Astrocyte (in vitro differentiated cells and primary cell): ENCODE results near the gene DLK1. TPM values are rescaled to one million over a fixed set of nuclear protein-coding genes. Genes with fewer than 3 reads are reported as not detected.

ENCODE experiments used
- DNase-seq: peaks from one replicate; pipeline ENCODE4 v3.0.0-alpha.2; 2010; ENCODE audit warnings: low read depth
- FAIRE-seq: peaks from 2 replicates; lab custom pipeline; 2011; peaks lifted over from hg19 to GRCh38; lab: Jason Lieb, UNC
- H2AFZ ChIP-seq: 2 replicates; pipeline ENCODE4 v1.6.0; 2012; ENCODE audit warnings: low read depth, low read length, inconsistent platforms
- H3K27ac ChIP-seq: 2 replicates; pipeline ENCODE4 v1.5.1; 2011; ENCODE audit warnings: low read depth, low read length, inconsistent platforms
- H3K27me3 ChIP-seq: 2 replicates; pipeline ENCODE4 v1.6.0; 2011; ENCODE audit warnings: low read length, inconsistent platforms; ENCODE audit not compliant: insufficient read depth
- H3K36me3 ChIP-seq: 2 replicates; pipeline ENCODE4 v1.5.1; 2011; ENCODE audit warnings: low read length, inconsistent platforms; ENCODE audit not compliant: insufficient read depth
- H3K4me1 ChIP-seq: 2 replicates; pipeline ENCODE4 v1.5.1; 2011; ENCODE audit warnings: low read length, inconsistent platforms; ENCODE audit not compliant: insufficient read depth
- H3K4me2 ChIP-seq: 2 replicates; pipeline ENCODE4 v1.6.0; 2012; ENCODE audit warnings: low read length, inconsistent platforms
- H3K4me3 ChIP-seq: 2 replicates; pipeline ENCODE4 v1.5.1; 2011; ENCODE audit warnings: low read depth, mild to moderate bottlenecking, low read length, inconsistent platforms; ENCODE audit not compliant: insufficient read depth
- H3K79me2 ChIP-seq: 2 replicates; pipeline ENCODE4 v1.6.0; 2012; ENCODE audit warnings: mild to moderate bottlenecking, low read length, inconsistent platforms; ENCODE audit not compliant: insufficient read depth
- H3K9ac ChIP-seq: 2 replicates; pipeline ENCODE4 v1.6.0; 2012; ENCODE audit warnings: mild to moderate bottlenecking, low read length, inconsistent platforms
- H3K9me3 ChIP-seq: 2 replicates; pipeline ENCODE4 v1.5.1; 2012; ENCODE audit warnings: low read depth, mild to moderate bottlenecking, low read length, inconsistent platforms; ENCODE audit not compliant: insufficient read depth
- H4K20me1 ChIP-seq: 2 replicates; pipeline ENCODE4 v1.6.0; 2012; ENCODE audit warnings: low read length, inconsistent platforms; ENCODE audit not compliant: insufficient read depth
- H3K27ac Mint-ChIP-seq: one replicate; pipeline ENCODE4 v1.8.0; 2021; ENCODE audit warnings: mild to moderate bottlenecking, mixed read lengths; ENCODE audit not compliant: unreplicated experiment
- H3K27me3 Mint-ChIP-seq: one replicate; pipeline ENCODE4 v1.8.0; 2021; ENCODE audit warnings: low read depth, mixed read lengths; ENCODE audit not compliant: unreplicated experiment
- H3K36me3 Mint-ChIP-seq: one replicate; pipeline ENCODE4 v1.8.0; 2021; ENCODE audit warnings: low read depth, mixed read lengths; ENCODE audit not compliant: unreplicated experiment
- H3K4me1 Mint-ChIP-seq: one replicate; pipeline ENCODE4 v1.8.0; 2021; ENCODE audit warnings: low read depth, mixed read lengths; ENCODE audit not compliant: unreplicated experiment
- H3K4me3 Mint-ChIP-seq: one replicate; pipeline ENCODE4 v1.8.0; 2021; ENCODE audit warnings: mild to moderate bottlenecking, moderate library complexity, mixed read lengths; ENCODE audit not compliant: unreplicated experiment
- H3K9me3 Mint-ChIP-seq: one replicate; pipeline ENCODE4 v1.8.0; 2021; ENCODE audit warnings: mild to moderate bottlenecking, mixed read lengths; ENCODE audit not compliant: unreplicated experiment
- EZH2 ChIP-seq: IDR thresholded peaks from 2 replicates; pipeline ENCODE4 v1.6.1; 2012; ENCODE audit warnings: mild to moderate bottlenecking, low read length, inconsistent platforms; ENCODE audit not compliant: insufficient read depth
- total RNA-seq: library from RNA; stranded (reverse); gene quantifications from 2 replicates; pipeline ENCODE4 v1.2.1, GENCODE V29; 2021
- TF ChIP-seq, protein P1 (sequence below): IDR thresholded peaks from 2 replicates; pipeline ENCODE4 v1.5.1; 2011; ENCODE audit warnings: low read depth, mild to moderate bottlenecking, inconsistent platforms, low read length, moderate library complexity; ENCODE audit not compliant: insufficient read depth

DLK1 gene
- total RNA-seq, 1 donor from 2014 or later, result 2.7 TPM

DNA sequence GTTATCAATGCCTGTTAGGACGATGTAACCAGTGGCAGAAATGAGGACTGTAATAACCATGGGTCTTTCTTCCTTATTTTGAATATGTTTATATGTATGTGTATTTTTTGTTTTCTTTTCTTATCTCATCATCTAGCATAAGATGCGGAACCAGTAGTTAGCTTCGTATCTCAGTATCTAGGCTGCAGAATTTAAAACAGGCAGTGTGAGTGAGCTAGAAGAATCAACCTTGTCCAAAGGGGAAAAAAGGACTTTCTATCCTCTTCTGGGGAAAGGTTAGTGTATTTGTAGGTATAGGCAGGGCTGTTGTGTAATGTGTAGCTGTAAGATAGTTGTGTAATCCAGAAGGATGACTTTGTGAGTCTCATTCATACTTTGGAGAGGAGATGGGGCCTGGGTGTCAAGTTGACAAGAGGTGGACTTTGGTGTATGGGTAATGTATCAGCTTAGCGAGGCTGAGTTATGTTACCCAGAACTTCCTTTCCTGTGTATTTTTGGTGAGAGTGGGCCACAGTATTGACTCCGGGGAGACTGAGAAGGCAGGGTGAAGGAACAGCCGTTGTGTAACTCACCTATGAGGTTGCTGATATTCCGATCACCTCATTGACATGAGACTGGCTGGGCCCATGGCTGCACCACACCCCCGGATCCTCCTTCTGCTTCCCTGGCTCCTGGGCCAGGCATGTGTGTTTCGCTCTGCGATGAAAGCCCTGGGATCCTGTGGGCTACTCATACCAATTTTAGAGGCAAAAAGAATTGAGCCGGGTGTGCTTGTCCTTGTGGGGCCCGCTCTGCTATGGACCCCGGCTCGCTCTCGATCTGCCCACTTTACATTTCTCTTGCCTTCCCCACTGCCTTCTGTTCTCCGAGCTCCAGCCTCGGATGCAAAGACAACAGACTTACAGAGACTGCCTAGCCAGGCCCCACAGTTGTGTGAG, 24.3 kb downstream of the DLK1 start:
- no peak overlapping the region for H3K4me3 ChIP-seq
- Mint-ChIP-seq H3K4me1 (no peaks in the 10 kb centered on the region), H3K9me3 (no peaks in the 10 kb centered on the region), H3K27ac (peak overlapping the region; percentile 63), H3K4me3 (no peak overlapping the region), H3K36me3 (no peaks in the 10 kb centered on the region), H3K27me3 (peaks cover 9% of the 10 kb centered on the region)
- H3K79me2 ChIP-seq, result no peaks in the 10 kb centered on the region
- DNase-seq (no peak), FAIRE-seq (no peak)
- no peaks in the 10 kb centered on the region for H4K20me1 ChIP-seq
- no peaks in the 10 kb centered on the region for H3K36me3 ChIP-seq
- H3K27ac ChIP-seq, result no peak overlapping the region
- H3K4me1 ChIP-seq, result peaks cover 6% of the 10 kb centered on the region
- H2AFZ ChIP-seq, result no peak overlapping the region
- H3K9ac ChIP-seq, result no peak overlapping the region
- H3K9me3 ChIP-seq, result no peaks in the 10 kb centered on the region
- no peaks in the 10 kb centered on the region for H3K27me3 ChIP-seq
- no peak overlapping the region for H3K4me2 ChIP-seq
- TF ChIP-seq EZH2, result no peak
- TF ChIP-seq, protein P1, sequence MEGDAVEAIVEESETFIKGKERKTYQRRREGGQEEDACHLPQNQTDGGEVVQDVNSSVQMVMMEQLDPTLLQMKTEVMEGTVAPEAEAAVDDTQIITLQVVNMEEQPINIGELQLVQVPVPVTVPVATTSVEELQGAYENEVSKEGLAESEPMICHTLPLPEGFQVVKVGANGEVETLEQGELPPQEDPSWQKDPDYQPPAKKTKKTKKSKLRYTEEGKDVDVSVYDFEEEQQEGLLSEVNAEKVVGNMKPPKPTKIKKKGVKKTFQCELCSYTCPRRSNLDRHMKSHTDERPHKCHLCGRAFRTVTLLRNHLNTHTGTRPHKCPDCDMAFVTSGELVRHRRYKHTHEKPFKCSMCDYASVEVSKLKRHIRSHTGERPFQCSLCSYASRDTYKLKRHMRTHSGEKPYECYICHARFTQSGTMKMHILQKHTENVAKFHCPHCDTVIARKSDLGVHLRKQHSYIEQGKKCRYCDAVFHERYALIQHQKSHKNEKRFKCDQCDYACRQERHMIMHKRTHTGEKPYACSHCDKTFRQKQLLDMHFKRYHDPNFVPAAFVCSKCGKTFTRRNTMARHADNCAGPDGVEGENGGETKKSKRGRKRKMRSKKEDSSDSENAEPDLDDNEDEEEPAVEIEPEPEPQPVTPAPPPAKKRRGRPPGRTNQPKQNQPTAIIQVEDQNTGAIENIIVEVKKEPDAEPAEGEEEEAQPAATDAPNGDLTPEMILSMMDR, result no peak

DNA sequence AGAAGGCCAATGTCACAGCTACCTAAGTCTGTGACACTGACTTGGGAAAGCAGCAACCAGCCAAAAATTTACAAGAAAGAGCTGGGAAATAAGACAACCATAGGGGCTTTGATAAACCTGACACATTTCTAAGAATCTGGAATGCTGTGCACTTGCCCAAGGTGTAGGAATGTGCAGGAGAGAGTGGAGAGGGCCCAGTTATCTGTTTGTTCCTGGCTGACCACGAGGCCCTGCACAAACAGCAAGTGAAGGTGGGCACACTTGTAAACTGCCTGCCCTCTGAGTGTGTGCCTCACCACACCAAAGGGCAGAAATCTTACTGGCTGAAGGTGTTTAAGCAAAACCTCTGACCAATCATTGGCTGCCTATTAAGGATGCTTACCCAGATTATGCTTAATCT, 27.3 kb downstream of the DLK1 start:
- TF ChIP-seq, protein P1, result no peak
- TF ChIP-seq EZH2, result no peak

DNA sequence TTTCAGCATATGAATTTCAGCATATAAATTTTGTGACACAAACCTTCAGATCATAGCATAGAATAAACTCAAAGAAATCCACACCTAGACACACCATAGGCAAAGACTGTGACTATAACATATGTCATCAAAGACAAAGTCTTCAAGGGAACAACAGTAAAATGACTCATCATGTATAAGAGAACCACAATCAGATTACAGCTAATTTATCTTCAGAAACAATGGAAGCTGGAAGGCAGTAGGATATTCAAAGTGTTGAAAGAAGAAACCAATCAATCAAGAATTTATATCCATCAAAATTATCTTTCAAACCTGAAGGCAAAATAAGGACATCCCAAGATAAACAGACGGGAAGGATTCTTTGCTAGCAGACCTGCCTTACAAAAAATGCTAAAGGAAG, 29.0 kb downstream of the DLK1 start:
- H3K27ac Mint-ChIP-seq, result no peak overlapping the region

More for the DNA sequence above, 27.3 kb downstream of the DLK1 start:
- no peaks in the 10 kb centered on the region for H3K36me3 ChIP-seq
- H3K9me3 ChIP-seq, result no peaks in the 10 kb centered on the region
- no peaks in the 10 kb centered on the region for H3K4me1 ChIP-seq
- FAIRE-seq (no peak), DNase-seq (no peak)
- H4K20me1 ChIP-seq, result no peaks in the 10 kb centered on the region
- Mint-ChIP-seq H3K9me3 (no peaks in the 10 kb centered on the region), H3K27ac (no peak overlapping the region), H3K27me3 (peaks cover 9% of the 10 kb centered on the region), H3K4me1 (no peaks in the 10 kb centered on the region), H3K4me3 (no peak overlapping the region), H3K36me3 (no peaks in the 10 kb centered on the region)
- H3K9ac ChIP-seq, result no peak overlapping the region
- H3K4me3 ChIP-seq, result no peak overlapping the region
- H3K27me3 ChIP-seq, result no peaks in the 10 kb centered on the region
- no peak overlapping the region for H3K4me2 ChIP-seq
- H2AFZ ChIP-seq, result no peak overlapping the region
- H3K79me2 ChIP-seq, result no peaks in the 10 kb centered on the region
- no peak overlapping the region for H3K27ac ChIP-seq

More for the DNA sequence above, 29.0 kb downstream of the DLK1 start:
- H3K4me3 Mint-ChIP-seq, result no peak overlapping the region
- no peaks in the 10 kb centered on the region for H3K4me1 ChIP-seq
- H3K27me3 ChIP-seq, result no peaks in the 10 kb centered on the region
- H3K9ac ChIP-seq, result no peak overlapping the region
- no peaks in the 10 kb centered on the region for H3K4me1 Mint-ChIP-seq
- H4K20me1 ChIP-seq, result no peaks in the 10 kb centered on the region
- no peaks in the 10 kb centered on the region for H3K79me2 ChIP-seq
- no peak overlapping the region for H3K27ac ChIP-seq
- H3K36me3 ChIP-seq, result no peaks in the 10 kb centered on the region
- no peaks in the 10 kb centered on the region for H3K36me3 Mint-ChIP-seq
- no peaks in the 10 kb centered on the region for H3K9me3 ChIP-seq
- H3K27me3 Mint-ChIP-seq, result peaks cover 9% of the 10 kb centered on the region
- no peaks in the 10 kb centered on the region for H3K9me3 Mint-ChIP-seq
- no peak overlapping the region for H3K4me2 ChIP-seq
- TF ChIP-seq, protein P1, result no peak
- no peak for TF ChIP-seq EZH2
- peak; percentile 65 for DNase-seq
- H3K4me3 ChIP-seq, result no peak overlapping the region
- FAIRE-seq, result peak; percentile 60
- H2AFZ ChIP-seq, result no peak overlapping the region
